ENCODE results near the gene CLASP2.

CLASP2 gene

DNA sequence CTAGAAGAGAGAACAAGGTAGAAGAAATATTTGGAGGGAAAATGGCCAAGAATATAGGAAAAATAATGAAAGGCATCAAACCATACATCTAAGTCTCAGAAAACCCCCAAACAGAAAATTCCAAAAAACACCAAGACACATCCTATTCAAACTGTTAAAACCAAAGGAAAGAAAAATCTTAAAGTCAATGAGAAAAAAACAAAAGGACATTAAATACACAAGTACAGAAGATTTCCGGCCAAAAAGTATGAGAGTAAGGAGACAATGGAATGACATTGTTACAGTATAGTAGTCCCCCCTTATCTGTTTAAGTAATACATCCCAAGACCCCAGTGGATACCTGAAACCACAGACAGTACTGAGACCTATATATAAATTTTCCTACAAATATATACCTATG is 18.8 kb downstream of the CLASP2 start:
- Histone ChIP-seq H3K9me2 (replicated peaks; ENCODE audit: insufficient read depth, low read length) (no peaks in the 10 kb centered on the region), H3K4me3 (ENCODE audit: insufficient read depth, low read length, poor library complexity, severe bottlenecking) (no peak overlapping the region), H3K79me2 (ENCODE audit: insufficient read depth, low read length) (peaks cover 72% of the 10 kb centered on the region), H2AFZ (ENCODE audit: low read depth, low read length, severe bottlenecking) (no peak overlapping the region), H3K27ac (ENCODE audit: low read depth, low read length) (no peak overlapping the region), H3K9ac (ENCODE audit: low read length) (no peak overlapping the region), H3K4me2 (ENCODE audit: low read depth, low read length, poor library complexity, severe bottlenecking) (no peak overlapping the region), H3K9me3 (ENCODE audit: insufficient read depth, low read length) (peaks cover 20% of the 10 kb centered on the region; the same call in 1 of the 2 replicates), H3K27me3 (ENCODE audit: low read length) (no peaks in the 10 kb centered on the region), H3F3A (ENCODE audit: insufficient read depth) (no peaks in the 10 kb centered on the region), H4K20me1 (ENCODE audit: low read depth, low read length) (no peaks in the 10 kb centered on the region), H3K36me3 (ENCODE audit: low read length) (peaks cover 19% of the 10 kb centered on the region; the same call in 1 of the 2 replicates)
- TF ChIP-seq, protein P1, sequence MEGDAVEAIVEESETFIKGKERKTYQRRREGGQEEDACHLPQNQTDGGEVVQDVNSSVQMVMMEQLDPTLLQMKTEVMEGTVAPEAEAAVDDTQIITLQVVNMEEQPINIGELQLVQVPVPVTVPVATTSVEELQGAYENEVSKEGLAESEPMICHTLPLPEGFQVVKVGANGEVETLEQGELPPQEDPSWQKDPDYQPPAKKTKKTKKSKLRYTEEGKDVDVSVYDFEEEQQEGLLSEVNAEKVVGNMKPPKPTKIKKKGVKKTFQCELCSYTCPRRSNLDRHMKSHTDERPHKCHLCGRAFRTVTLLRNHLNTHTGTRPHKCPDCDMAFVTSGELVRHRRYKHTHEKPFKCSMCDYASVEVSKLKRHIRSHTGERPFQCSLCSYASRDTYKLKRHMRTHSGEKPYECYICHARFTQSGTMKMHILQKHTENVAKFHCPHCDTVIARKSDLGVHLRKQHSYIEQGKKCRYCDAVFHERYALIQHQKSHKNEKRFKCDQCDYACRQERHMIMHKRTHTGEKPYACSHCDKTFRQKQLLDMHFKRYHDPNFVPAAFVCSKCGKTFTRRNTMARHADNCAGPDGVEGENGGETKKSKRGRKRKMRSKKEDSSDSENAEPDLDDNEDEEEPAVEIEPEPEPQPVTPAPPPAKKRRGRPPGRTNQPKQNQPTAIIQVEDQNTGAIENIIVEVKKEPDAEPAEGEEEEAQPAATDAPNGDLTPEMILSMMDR (IDR thresholded peaks at IDR 0.05; ENCODE audit: insufficient read depth, low read length, poor library complexity, severe bottlenecking), result no peak
- TF ChIP-seq EZH2phosphoT487 (conservative IDR thresholded peaks at IDR 0.05; ENCODE audit: low read length), result no peak

- Histone ChIP-seq H3K9me3 (ENCODE audit: insufficient read depth, low read length) (no peaks in the 10 kb centered on the region), H3K79me2 (ENCODE audit: insufficient read depth, low read length) (peaks cover 34% of the 10 kb centered on the region)
These were observed 23.1 kb downstream of the CLASP2 start for GRCh38 chr3:33694944-33695343.

DNA sequence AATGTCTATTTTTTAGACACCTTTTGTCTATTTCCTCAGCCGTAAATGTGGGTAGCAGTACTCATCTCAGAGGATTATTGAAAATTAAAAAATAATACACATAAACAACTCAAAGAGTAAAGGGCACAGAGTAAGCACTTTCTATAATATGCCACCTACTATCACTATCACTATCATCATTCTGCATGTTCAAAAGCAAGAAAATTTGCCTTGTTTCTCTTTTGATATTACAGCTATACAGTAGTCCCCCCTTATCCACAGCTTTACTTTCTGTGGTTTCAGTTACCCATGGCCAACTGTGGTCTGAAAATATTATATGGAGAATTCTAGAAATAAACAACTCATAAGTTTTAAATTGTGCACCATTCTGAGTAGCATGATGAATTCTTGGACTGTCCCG is 27.7 kb downstream of the CLASP2 start:
- Histone ChIP-seq H2AFZ (ENCODE audit: low read depth, low read length, severe bottlenecking) (no peak overlapping the region), H3K79me2 (ENCODE audit: insufficient read depth, low read length) (peaks cover 5% of the 10 kb centered on the region), H4K20me1 (ENCODE audit: low read depth, low read length) (no peaks in the 10 kb centered on the region), H3K9me3 (ENCODE audit: insufficient read depth, low read length) (no peaks in the 10 kb centered on the region), H3K9me2 (replicated peaks; ENCODE audit: insufficient read depth, low read length) (no peaks in the 10 kb centered on the region), H3K9ac (ENCODE audit: low read length) (no peak overlapping the region), H3K36me3 (ENCODE audit: low read length) (peaks cover 12% of the 10 kb centered on the region; the same call in 1 of the 2 replicates), H3K27me3 (ENCODE audit: low read length) (no peaks in the 10 kb centered on the region), H3K4me3 (ENCODE audit: insufficient read depth, low read length, poor library complexity, severe bottlenecking) (no peak overlapping the region), H3K27ac (ENCODE audit: low read depth, low read length) (no peak overlapping the region), H3F3A (ENCODE audit: insufficient read depth) (peaks cover 4% of the 10 kb centered on the region; the same call in 1 of the 2 replicates), H3K4me2 (ENCODE audit: low read depth, low read length, poor library complexity, severe bottlenecking) (no peak overlapping the region)
- no peak for TF ChIP-seq EZH2phosphoT487 (conservative IDR thresholded peaks at IDR 0.05; ENCODE audit: low read length)
- TF ChIP-seq, protein P1 (IDR thresholded peaks at IDR 0.05; ENCODE audit: insufficient read depth, low read length, poor library complexity, severe bottlenecking), result no peak

More at GRCh38 chr3:33694944-33695343, 23.1 kb downstream of the CLASP2 start:
- Histone ChIP-seq H3K9me2 (replicated peaks; ENCODE audit: insufficient read depth, low read length) (no peaks in the 10 kb centered on the region), H3K27ac (ENCODE audit: low read depth, low read length) (no peak overlapping the region), H3F3A (ENCODE audit: insufficient read depth) (no peaks in the 10 kb centered on the region), H3K9ac (ENCODE audit: low read length) (no peak overlapping the region), H3K4me3 (ENCODE audit: insufficient read depth, low read length, poor library complexity, severe bottlenecking) (no peak overlapping the region), H3K36me3 (ENCODE audit: low read length) (peaks cover 9% of the 10 kb centered on the region; the same call in 1 of the 2 replicates), H3K27me3 (ENCODE audit: low read length) (no peaks in the 10 kb centered on the region), H3K4me2 (ENCODE audit: low read depth, low read length, poor library complexity, severe bottlenecking) (no peak overlapping the region), H4K20me1 (ENCODE audit: low read depth, low read length) (no peaks in the 10 kb centered on the region), H2AFZ (ENCODE audit: low read depth, low read length, severe bottlenecking) (no peak overlapping the region)
- no peak for TF ChIP-seq EZH2phosphoT487 (conservative IDR thresholded peaks at IDR 0.05; ENCODE audit: low read length)
- TF ChIP-seq, protein P1 (IDR thresholded peaks at IDR 0.05; ENCODE audit: insufficient read depth, low read length, poor library complexity, severe bottlenecking), result no peak

All from SU-DHL-6 (cell line).